GM23338 (cell line): Measurements from ENCODE around the gene GALNT7. TPM values are rescaled to one million over a fixed set of nuclear protein-coding genes. Genes with fewer than 3 reads are reported as not detected.

Experiments used
- ATAC-seq: fragments of 200-7000 bp; cut with Tn5 transposase; 3 replicates; pipeline ENCODE4 v1.9.1; 2020
- DNase-seq: peaks from one replicate; pipeline ENCODE4 v3.0.0-alpha.2; 2015; ENCODE audit warnings: low spot score
- H2AFZ ChIP-seq: fragments of 200-600 bp; sonication (generic); 2 replicates; pipeline ENCODE4 v1.8.0; 2016; ENCODE audit warnings: antibody characterized with exemption, mild to moderate bottlenecking, moderate library complexity
- H3F3A ChIP-seq: fragments of 200-600 bp; sonication (generic); replicated peaks from 2 replicates; pipeline ENCODE4 v1.8.0; 2017; ENCODE audit warnings: antibody characterized with exemption, mixed run types, low read depth
- H3K27ac ChIP-seq: fragments of 200-600 bp; sonication (generic); 2 replicates; pipeline ENCODE4 v1.6.1; 2016; ENCODE audit warnings: low read depth
- H3K27me3 ChIP-seq: fragments of 200-600 bp; sonication (generic); 2 replicates; pipeline ENCODE4 v1.8.0; 2016; ENCODE audit warnings: mild to moderate bottlenecking, mixed run types, moderate library complexity; ENCODE audit not compliant: insufficient read depth
- H3K36me3 ChIP-seq: fragments of 200-600 bp; sonication (generic); 2 replicates; pipeline ENCODE4 v1.8.0; 2016; ENCODE audit warnings: mild to moderate bottlenecking; ENCODE audit not compliant: insufficient read depth
- H3K4me1 ChIP-seq: fragments of 200-600 bp; sonication (generic); 2 replicates; pipeline ENCODE4 v1.8.0; 2016; ENCODE audit warnings: mild to moderate bottlenecking, moderate library complexity; ENCODE audit not compliant: insufficient read depth
- H3K4me2 ChIP-seq: fragments of 200-600 bp; sonication (generic); 2 replicates; pipeline ENCODE4 v1.7.1; 2017; ENCODE audit warnings: mixed run types
- H3K4me3 ChIP-seq: fragments of 200-600 bp; sonication (generic); 2 replicates; pipeline ENCODE4 v1.6.1; 2016; ENCODE audit warnings: mixed run types
- H3K79me2 ChIP-seq: fragments of 200-600 bp; sonication (generic); replicated peaks from 2 replicates; pipeline ENCODE4 v1.8.0; 2017; ENCODE audit warnings: mild to moderate bottlenecking; ENCODE audit not compliant: insufficient read depth
- H3K9me2 ChIP-seq: fragments of 200-600 bp; sonication (generic); 2 replicates; pipeline ENCODE4 v1.8.0; 2017; ENCODE audit not compliant: insufficient read depth
- H4K20me1 ChIP-seq: fragments of 200-600 bp; sonication (generic); replicated peaks from 2 replicates; pipeline ENCODE4 v1.8.0; 2017; ENCODE audit warnings: mild to moderate bottlenecking; ENCODE audit not compliant: insufficient read depth
- H3K27ac Mint-ChIP-seq: 2 replicates; pipeline ENCODE4 v1.8.0; 2020; ENCODE audit warnings: inconsistent platforms, mild to moderate bottlenecking, moderate library complexity, mixed read lengths
- H3K27me3 Mint-ChIP-seq: 3 replicates; pipeline ENCODE4 v1.8.0; 2022; ENCODE audit warnings: low read depth, mild to moderate bottlenecking, moderate library complexity, mixed read lengths, inconsistent platforms; ENCODE audit not compliant: insufficient read depth, poor library complexity
- H3K36me3 Mint-ChIP-seq: 3 replicates; pipeline ENCODE4 v1.8.0; 2021; ENCODE audit warnings: low read depth, mild to moderate bottlenecking, inconsistent platforms, moderate library complexity, mixed read lengths
- H3K4me1 Mint-ChIP-seq: 3 replicates; pipeline ENCODE4 v1.8.0; 2020; ENCODE audit warnings: mild to moderate bottlenecking, inconsistent platforms, mixed read lengths
- H3K4me3 Mint-ChIP-seq: 3 replicates; pipeline ENCODE4 v1.8.0; 2021; ENCODE audit warnings: moderate library complexity, mild to moderate bottlenecking, inconsistent platforms, mixed read lengths
- H3K9me3 Mint-ChIP-seq: 3 replicates; pipeline ENCODE4 v1.8.0; 2020; ENCODE audit warnings: moderate library complexity, mild to moderate bottlenecking, inconsistent platforms, mixed read lengths
- CREB1 ChIP-seq: fragments of 250-450 bp; sonication (Bioruptor Pico); IDR thresholded peaks from 2 replicates; pipeline ENCODE4 v1.5.0; 2020; ENCODE audit warnings: low read depth, mild to moderate bottlenecking, moderate library complexity
- CTCF ChIP-seq, 2 experiments: fragments of 200-600 bp in 1 of 2; sonication (generic) in 1 of 2; conservative IDR thresholded peaks; 2 replicates each; pipeline versions ENCODE4 v1.5.1 to v1.6.1; 2016 to 2017; ENCODE audit warnings: antibody characterized with exemption in 2 of 2, low read depth in 2 of 2, mild to moderate bottlenecking in 2 of 2, moderate library complexity in 1 of 2
- EZH2 ChIP-seq: fragments of 200-600 bp; sonication (generic); IDR thresholded peaks from one replicate; pipeline ENCODE4 v1.8.0; 2017; ENCODE audit warnings: antibody characterized with exemption, mild to moderate bottlenecking, low read depth; ENCODE audit not compliant: unreplicated experiment
- EZH2phosphoT487 ChIP-seq: fragments of 200-600 bp; sonication (generic); IDR thresholded peaks from one replicate; pipeline ENCODE4 v1.8.1; 2018; ENCODE audit warnings: antibody characterized with exemption; ENCODE audit not compliant: unreplicated experiment
- JUNB ChIP-seq: IDR thresholded peaks from one replicate; pipeline ENCODE4 v1.6.1; 2016; ENCODE audit warnings: antibody characterized with exemption; ENCODE audit not compliant: unreplicated experiment
- NANOG ChIP-seq: IDR thresholded peaks from 2 replicates; pipeline ENCODE4 v1.6.1; 2016; ENCODE audit warnings: antibody characterized with exemption, borderline replicate concordance
- POLR2AphosphoS5 ChIP-seq: IDR thresholded peaks from 2 replicates; pipeline ENCODE4 v1.6.1; 2016; ENCODE audit warnings: antibody characterized with exemption, low read depth
- REST ChIP-seq: IDR thresholded peaks from one replicate; pipeline ENCODE4 v1.6.1; 2018; ENCODE audit warnings: antibody characterized with exemption; ENCODE audit not compliant: unreplicated experiment
- STAT1 ChIP-seq: IDR thresholded peaks from one replicate; pipeline ENCODE4 v1.6.1; 2016; ENCODE audit warnings: antibody characterized with exemption; ENCODE audit not compliant: unreplicated experiment
- ZNF114 ChIP-seq: fragments of 250-450 bp; sonication (Bioruptor Pico); IDR thresholded peaks from 2 replicates; pipeline ENCODE4 v1.5.0; 2020; ENCODE audit warnings: mild to moderate bottlenecking, moderate library complexity
- ZNF331 ChIP-seq: fragments of 250-450 bp; sonication (Bioruptor Pico); IDR thresholded peaks from 2 replicates; pipeline ENCODE4 v1.5.0; 2020; ENCODE audit warnings: low read depth, mild to moderate bottlenecking, moderate library complexity
- polyA plus RNA-seq: library from polyadenylated mRNA; unstranded; fragments of >200 nt; fragmentation: Nextera tagmentation; extraction: Ambion mirVana; gene quantifications from 2 replicates; pipeline ENCODE4 v1.2.1, GENCODE V29; 2016
- total RNA-seq: library from RNA; depleted of rRNA; stranded (reverse); fragments of >200 nt; shearing (Covaris generic); gene quantifications from 2 replicates; pipeline ENCODE4 v1.2.3, GENCODE V29; 2014
- TF ChIP-seq, protein P1 (sequence below): IDR thresholded peaks from 2 replicates; pipeline ENCODE4 v1.6.1; 2016; ENCODE audit warnings: antibody characterized with exemption
- TF ChIP-seq, protein P2 (sequence below): fragments of 250-450 bp; sonication (Bioruptor Pico); IDR thresholded peaks from 2 replicates; pipeline ENCODE4 v1.5.0; 2020; ENCODE audit warnings: mild to moderate bottlenecking, moderate library complexity

The GALNT7 gene
- total and polyA plus RNA-seq, 2 experiments from 2014 or later: 31.8 to 72.2 TPM

- no peak overlapping the region for H3K27ac Mint-ChIP-seq
- TF ChIP-seq CREB1 (CRISPR knock-in tag) (no peak), NANOG (no peak), POLR2AphosphoS5 (no peak), EZH2phosphoT487 (no peak), ZNF331 (no peak), JUNB (no peak), CTCF (conservative IDR thresholded peaks at IDR 0.05; ENCODE audit: low read depth in 2 of 2) (no peak), REST (no peak), ZNF114 (CRISPR knock-in tag) (no peak), EZH2 (no peak), STAT1 (no peak)
- TF ChIP-seq, protein P1, sequence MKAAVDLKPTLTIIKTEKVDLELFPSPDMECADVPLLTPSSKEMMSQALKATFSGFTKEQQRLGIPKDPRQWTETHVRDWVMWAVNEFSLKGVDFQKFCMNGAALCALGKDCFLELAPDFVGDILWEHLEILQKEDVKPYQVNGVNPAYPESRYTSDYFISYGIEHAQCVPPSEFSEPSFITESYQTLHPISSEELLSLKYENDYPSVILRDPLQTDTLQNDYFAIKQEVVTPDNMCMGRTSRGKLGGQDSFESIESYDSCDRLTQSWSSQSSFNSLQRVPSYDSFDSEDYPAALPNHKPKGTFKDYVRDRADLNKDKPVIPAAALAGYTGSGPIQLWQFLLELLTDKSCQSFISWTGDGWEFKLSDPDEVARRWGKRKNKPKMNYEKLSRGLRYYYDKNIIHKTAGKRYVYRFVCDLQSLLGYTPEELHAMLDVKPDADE: no peak
- TF ChIP-seq, protein P2, sequence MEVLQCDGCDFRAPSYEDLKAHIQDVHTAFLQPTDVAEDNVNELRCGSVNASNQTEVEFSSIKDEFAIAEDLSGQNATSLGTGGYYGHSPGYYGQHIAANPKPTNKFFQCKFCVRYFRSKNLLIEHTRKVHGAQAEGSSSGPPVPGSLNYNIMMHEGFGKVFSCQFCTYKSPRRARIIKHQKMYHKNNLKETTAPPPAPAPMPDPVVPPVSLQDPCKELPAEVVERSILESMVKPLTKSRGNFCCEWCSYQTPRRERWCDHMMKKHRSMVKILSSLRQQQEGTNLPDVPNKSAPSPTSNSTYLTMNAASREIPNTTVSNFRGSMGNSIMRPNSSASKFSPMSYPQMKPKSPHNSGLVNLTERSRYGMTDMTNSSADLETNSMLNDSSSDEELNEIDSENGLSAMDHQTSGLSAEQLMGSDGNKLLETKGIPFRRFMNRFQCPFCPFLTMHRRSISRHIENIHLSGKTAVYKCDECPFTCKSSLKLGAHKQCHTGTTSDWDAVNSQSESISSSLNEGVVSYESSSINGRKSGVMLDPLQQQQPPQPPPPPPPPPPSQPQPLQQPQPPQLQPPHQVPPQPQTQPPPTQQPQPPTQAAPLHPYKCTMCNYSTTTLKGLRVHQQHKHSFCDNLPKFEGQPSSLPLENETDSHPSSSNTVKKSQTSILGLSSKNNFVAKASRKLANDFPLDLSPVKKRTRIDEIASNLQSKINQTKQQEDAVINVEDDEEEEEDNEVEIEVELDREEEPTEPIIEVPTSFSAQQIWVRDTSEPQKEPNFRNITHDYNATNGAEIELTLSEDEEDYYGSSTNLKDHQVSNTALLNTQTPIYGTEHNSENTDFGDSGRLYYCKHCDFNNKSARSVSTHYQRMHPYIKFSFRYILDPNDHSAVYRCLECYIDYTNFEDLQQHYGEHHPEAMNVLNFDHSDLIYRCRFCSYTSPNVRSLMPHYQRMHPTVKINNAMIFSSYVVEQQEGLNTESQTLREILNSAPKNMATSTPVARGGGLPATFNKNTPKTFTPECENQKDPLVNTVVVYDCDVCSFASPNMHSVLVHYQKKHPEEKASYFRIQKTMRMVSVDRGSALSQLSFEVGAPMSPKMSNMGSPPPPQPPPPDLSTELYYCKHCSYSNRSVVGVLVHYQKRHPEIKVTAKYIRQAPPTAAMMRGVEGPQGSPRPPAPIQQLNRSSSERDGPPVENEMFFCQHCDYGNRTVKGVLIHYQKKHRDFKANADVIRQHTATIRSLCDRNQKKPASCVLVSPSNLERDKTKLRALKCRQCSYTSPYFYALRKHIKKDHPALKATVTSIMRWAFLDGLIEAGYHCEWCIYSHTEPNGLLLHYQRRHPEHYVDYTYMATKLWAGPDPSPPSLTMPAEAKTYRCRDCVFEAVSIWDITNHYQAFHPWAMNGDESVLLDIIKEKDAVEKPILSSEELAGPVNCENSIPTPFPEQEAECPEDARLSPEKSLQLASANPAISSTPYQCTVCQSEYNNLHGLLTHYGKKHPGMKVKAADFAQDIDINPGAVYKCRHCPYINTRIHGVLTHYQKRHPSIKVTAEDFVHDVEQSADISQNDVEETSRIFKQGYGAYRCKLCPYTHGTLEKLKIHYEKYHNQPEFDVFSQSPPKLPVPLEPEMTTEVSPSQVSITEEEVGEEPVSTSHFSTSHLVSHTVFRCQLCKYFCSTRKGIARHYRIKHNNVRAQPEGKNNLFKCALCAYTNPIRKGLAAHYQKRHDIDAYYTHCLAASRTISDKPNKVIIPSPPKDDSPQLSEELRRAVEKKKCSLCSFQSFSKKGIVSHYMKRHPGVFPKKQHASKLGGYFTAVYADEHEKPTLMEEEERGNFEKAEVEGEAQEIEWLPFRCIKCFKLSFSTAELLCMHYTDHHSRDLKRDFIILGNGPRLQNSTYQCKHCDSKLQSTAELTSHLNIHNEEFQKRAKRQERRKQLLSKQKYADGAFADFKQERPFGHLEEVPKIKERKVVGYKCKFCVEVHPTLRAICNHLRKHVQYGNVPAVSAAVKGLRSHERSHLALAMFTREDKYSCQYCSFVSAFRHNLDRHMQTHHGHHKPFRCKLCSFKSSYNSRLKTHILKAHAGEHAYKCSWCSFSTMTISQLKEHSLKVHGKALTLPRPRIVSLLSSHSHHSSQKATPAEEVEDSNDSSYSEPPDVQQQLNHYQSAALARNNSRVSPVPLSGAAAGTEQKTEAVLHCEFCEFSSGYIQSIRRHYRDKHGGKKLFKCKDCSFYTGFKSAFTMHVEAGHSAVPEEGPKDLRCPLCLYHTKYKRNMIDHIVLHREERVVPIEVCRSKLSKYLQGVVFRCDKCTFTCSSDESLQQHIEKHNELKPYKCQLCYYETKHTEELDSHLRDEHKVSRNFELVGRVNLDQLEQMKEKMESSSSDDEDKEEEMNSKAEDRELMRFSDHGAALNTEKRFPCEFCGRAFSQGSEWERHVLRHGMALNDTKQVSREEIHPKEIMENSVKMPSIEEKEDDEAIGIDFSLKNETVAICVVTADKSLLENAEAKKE: no peak
- no peaks in the 10 kb centered on the region for H3K9me2 ChIP-seq
- peaks cover 3% of the 10 kb centered on the region; the same call in 1 of the 3 replicates for H3K9me3 Mint-ChIP-seq
- no peaks in the 10 kb centered on the region for H3K36me3 ChIP-seq
- H4K20me1 ChIP-seq: peaks cover 14% of the 10 kb centered on the region
- no peaks in the 10 kb centered on the region for H3K27me3 ChIP-seq
- peaks cover 6% of the 10 kb centered on the region; the same call in 1 of the 3 replicates for H3K36me3 Mint-ChIP-seq
- H3K27me3 Mint-ChIP-seq: peaks cover 2% of the 10 kb centered on the region
- H3K4me3 ChIP-seq: no peak overlapping the region
- peak overlapping the region; percentile 79 for H3K4me2 ChIP-seq
- H2AFZ ChIP-seq: no peak overlapping the region
- no peak overlapping the region for H3K27ac ChIP-seq
- no peak for DNase-seq
- 0 out of 3 replicates have a peak overlapping the region, but pooled peaks have one; percentile 1 for H3K4me3 Mint-ChIP-seq
- no peak for ATAC-seq
- H3K79me2 ChIP-seq: peaks cover 97% of the 10 kb centered on the region
- H3F3A ChIP-seq: 0 out of 2 replicates have a peak, but pooled peaks cover 3% of the 10 kb centered on the region
- H3K4me1 ChIP-seq: peaks cover 72% of the 10 kb centered on the region
- peaks cover 79% of the 10 kb centered on the region for H3K4me1 Mint-ChIP-seq
Measured at GRCh38 chr4:173174594-173175012, 6.0 kb downstream of the GALNT7 start.
